OCI-LY3 (cell line): Measurements from ENCODE around the gene B4GALT1.

Experiments
- EZH2phosphoT487 ChIP-seq: fragments of 200-600 bp; shearing (Covaris generic); IDR thresholded peaks from 2 replicates; pipeline ENCODE4 v1.6.1; 2018; ENCODE audit warnings: antibody characterized with exemption, mixed run types, low read depth
- TF ChIP-seq, protein P1 (sequence below): fragments of 200-600, 300-600 bp; sonication (generic); IDR thresholded peaks from 2 replicates; pipeline ENCODE4 v1.5.1; 2014; ENCODE audit warnings: antibody characterized with exemption, low read length, low read depth

DNA sequence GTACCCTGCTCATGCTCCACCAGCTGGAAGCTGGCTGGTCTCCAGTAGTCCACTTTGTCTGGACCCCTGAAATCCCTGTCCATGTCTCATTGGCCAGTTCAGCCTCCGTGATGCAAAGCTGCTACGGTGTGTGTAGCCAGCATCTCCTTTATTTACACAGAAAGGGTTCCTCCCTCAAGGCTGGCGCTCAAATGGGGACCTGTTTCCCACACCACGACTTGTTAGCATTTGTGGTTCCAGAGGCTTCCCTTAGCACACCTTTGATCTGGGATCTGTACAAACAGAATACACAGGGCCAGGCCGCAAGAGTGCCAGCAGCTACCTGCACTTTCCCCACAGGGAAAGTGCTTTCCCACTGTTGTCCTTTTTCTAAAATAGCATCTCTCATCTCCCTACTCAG, 85.0 kb downstream of the B4GALT1 start:
- TF ChIP-seq, protein P1, sequence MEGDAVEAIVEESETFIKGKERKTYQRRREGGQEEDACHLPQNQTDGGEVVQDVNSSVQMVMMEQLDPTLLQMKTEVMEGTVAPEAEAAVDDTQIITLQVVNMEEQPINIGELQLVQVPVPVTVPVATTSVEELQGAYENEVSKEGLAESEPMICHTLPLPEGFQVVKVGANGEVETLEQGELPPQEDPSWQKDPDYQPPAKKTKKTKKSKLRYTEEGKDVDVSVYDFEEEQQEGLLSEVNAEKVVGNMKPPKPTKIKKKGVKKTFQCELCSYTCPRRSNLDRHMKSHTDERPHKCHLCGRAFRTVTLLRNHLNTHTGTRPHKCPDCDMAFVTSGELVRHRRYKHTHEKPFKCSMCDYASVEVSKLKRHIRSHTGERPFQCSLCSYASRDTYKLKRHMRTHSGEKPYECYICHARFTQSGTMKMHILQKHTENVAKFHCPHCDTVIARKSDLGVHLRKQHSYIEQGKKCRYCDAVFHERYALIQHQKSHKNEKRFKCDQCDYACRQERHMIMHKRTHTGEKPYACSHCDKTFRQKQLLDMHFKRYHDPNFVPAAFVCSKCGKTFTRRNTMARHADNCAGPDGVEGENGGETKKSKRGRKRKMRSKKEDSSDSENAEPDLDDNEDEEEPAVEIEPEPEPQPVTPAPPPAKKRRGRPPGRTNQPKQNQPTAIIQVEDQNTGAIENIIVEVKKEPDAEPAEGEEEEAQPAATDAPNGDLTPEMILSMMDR, result no peak
- no peak for TF ChIP-seq EZH2phosphoT487
